Measurements from ENCODE around the gene C11orf68.

The C11orf68 gene

DNA sequence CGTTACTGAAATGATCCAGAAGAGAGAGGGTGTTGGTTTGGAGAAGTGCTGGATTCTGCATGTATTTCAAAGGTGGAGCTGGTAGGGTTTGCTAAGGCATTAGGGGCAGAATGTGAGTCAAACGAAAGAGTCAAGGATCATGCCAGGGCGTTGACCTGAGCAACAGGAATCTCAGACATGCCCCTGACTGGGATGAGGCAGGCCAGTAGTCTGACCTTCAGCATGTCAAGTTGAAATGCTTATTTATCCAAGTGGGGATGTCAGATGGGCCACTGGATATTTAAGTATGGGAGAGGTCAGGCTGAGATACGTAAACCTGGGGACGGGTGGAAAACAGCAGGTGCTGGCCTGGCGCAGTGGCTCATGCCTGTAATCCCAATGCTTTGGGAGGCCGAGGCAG, 23.7 kb upstream of the C11orf68 start:
- no peak for DNase-seq

DNA sequence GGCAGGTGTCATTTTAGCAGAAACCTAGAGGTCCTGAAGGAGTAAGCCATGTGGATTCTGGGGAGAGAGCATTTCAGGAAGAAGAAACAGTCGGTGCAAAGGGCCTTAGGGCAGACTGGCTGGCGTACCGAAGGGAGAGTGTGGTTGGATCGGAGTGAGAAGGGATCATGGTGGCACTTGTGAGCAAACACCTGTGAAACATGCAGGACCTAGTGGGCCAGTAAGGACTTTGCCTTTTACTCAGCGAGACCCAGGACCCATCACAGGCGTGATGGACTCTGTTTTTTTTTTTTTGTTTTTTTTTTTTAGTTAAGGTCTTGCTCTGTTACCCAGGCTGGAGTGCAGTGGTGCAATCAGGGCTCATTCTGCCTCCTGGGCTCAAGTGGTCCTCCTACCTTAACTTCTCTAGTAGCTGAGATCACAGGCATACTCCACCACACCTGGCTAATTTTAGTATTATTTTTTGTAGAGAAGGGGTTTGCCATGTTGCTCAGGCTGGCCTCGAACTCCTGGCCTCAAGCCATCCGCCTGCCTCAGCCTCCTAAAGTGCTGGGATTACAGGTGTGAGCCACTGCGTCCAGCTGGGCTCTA, 23.0 kb upstream of the C11orf68 start:
- no peak for DNase-seq

DNA sequence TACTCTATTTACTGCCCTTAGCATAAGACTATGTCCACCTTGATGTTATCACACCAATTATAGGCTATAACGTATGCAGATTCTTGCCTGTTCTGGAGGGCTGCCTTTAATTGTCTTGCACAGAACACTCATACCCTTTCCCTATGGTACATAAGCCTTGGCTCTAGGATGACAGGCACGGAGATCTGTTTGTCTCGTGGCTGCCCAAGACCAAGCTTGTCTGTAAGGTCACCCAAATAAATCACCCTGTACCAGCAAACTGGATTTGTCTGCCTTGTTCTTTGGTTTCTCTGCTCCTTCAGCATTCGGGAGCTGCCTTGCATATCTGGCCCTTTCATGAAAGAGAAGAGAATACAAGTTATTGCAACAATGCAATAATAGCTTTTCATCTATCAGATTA, 18.9 kb upstream of the C11orf68 start:
- DNase-seq = no peak

DNA sequence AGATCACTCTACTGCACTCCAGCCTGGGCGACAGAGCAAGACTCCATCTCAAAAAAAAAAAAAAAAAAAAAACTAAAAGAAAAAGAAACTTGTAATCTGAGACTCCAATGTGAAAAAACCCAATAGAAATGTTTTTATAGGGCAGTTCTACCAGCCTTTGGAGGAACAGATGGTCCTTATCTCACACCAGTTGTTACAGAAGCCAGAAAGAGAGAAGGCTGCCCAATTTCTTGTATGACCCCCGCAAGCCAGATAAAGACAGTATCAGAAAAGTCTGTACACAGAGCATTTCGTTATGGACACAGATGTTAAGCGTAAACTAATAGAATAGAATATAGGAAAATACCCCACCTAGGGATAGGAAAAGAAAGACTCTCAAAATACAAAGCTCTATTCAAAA, 15.2 kb upstream of the C11orf68 start:
- DNase-seq = no peak

DNA sequence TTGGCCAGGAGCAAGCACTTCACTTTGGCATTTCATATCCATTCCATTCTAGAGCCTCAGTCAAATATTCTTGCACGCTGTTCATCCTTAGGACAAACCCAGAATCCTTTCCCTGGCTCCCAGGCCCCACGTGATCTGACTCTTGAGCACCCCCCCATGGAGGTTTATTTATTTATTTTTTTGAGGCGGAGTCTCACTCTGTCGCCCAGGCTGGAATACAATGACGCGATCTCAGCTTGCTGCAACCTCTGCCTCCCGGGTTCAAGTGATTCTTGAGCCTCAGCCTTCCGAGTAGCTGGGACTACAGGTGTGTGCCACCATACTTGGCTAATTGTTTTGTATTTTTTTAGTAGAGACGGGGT, 13.7 kb upstream of the C11orf68 start:
- no peak for DNase-seq

DNA sequence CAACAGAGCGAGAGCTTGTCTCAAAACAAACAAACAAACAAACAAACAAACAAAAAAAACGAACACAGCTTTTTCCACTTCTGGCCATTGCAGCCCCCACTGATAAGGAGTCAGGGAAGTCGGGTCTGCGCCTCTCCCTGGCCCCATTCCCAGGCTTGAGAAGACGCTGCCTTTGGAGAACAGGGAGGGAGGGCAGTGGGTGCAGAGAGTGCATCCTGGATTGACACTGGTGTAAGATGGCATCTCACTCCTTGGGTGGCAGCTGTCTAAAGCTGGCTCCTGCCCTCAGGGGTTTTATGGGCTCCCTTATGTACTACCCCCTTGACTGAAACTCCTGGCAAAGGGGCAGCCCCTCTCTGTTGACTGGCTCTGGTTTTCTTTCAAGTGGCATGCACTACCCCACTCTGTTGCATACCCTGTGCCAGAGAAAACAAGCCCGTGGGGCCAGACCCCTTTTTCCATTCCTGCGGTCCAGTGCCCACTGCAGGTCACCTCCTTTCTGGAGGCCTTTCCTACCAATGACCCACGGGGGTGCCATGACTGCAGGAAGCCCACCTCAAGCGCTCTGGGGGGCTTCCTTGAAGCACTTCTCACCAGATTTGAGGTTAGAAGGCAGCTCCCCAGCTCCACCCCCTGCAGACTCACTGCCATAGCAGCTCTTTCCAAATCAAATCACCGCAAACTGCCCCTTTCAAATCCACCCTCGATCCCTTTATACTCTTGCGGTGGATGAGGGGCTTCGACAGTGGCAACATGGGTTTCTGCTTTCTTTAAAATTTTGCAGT, 13.1 kb upstream of the C11orf68 start:
- DNase-seq = no peak

DNA sequence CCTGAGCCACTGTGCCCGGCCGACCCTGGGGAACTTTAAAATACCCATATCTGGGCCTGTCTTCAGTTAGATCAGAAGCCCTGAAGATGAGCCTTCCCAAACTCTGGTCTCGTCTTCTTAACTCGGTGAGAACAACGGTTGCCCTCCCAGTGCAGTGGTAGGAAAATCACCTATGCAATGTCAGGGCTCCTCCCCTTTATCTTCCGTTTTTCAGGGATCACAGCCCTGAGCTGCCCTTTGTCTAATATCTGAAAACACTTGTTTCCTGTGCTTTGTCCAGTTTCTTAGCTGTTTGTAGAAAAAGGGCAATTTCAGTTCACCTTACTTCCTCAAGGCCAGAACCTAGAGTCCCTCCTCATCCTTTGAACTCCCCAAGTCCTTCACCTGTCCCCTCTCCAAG, 9.8 kb upstream of the C11orf68 start:
- DNase-seq = no peak

DNA sequence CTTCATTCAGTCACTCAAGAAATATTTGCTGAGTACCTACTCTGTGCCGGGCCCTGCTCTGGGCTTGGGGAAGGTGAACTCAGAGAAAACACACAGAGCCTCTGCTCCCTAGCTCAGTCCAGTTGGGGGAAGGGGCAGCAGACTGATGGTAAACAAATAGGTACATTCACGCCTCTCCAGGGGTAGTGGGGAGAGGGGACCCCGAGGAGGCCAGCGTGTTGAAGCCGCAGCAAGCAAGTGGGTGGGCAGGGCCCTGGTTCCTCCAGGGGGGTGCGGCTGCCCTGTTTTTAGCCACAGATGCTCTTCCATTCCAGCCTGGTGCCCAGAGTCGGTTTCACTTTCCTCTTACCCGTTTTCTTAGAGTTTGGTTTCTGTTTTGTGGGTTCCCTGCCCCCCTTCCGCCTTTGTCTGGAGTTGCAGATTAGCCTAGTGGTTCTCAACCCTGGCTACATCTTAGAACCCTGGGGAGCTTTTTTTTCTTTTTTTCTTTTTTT, 9.1 kb upstream of the C11orf68 start:
- peak; percentile 71 to 73 for DNase-seq

DNA sequence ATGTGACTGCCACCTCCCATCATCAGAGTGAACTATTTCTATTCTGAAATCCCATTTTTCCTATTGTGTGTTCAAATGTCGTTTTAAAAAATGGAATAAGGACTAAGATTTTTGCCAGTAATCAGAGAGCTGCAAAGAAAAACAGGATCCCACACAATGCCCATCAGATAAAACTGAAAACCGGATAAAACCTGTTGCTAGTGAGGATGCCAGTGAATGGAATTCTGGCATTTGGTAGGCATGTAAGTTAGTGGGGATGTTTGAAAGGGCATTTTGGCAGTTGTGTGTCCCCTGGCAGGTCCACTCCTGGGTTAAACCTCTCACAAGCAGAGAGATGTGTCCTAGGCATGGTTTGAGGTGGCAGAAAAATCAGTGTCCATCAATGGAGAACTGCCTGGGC, 6.5 kb upstream of the C11orf68 start:
- DNase-seq = no peak

DNA sequence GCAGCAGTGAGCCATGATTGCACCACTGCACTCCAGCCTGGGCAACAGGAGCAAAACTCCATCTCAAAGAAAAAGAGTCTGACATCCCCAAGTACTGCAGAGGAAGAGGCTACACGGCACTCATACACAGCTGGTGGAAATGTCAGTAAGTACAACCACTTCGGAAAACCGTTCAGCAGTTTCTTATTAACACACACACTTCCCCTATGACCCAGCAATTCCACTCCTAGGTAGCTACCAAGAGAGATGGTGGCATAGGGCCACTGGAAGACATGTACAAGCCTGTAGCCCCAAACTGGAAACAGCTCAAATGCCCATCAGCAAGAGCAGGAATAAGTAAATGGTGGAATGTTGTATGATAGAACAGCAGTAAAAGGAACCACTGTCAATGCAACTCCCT, 3.7 kb upstream of the C11orf68 start:
- DNase-seq = no peak

DNA sequence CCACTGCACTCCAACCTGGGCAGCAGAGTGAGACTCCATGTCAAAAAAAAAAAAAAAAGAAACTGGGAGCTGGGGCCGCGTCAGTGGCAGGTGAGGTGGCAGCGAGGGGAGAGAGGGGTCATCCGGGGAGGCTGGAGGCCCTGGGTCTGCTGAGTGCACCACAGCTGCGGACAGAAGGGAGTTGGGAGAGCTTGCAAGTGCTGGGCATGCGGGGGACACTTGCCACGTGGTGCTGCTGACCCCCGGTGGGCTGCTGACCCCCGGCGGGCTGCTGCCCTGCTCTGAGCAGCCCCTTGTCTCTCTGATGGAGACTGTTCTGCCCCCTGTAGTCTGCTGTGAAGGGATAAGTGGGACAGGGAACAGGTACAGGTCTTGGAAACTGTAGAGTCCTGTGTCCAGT, 3.0 kb upstream of the C11orf68 start:
- no peak for DNase-seq

DNA sequence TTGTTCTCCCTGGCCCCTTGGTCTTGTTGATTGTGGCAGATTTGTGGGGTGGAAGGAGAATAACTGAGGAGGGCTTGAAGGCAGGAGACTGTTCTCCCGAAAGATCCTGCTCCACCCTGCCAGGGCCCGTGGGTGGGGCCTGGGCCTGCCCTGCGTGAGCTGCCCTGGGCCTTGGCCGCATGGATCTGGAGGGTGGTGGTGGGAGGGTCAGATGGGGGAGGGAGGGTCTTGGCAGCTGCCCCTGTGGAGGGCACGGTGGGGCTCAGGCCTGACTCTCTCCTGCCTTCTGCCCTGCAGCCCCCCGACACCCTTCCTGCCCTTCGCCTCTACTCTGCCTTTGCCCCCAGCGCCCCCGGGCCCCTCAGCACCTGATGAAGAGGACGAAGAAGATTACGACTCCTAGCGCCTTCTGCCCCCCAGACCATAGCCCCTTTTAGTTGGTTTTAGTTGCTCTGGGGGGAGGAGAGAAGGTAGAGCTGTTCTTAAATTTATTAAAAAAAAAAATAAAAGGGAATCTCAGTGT, 2.2 kb upstream of the C11orf68 start:
- no peak for DNase-seq

DNA sequence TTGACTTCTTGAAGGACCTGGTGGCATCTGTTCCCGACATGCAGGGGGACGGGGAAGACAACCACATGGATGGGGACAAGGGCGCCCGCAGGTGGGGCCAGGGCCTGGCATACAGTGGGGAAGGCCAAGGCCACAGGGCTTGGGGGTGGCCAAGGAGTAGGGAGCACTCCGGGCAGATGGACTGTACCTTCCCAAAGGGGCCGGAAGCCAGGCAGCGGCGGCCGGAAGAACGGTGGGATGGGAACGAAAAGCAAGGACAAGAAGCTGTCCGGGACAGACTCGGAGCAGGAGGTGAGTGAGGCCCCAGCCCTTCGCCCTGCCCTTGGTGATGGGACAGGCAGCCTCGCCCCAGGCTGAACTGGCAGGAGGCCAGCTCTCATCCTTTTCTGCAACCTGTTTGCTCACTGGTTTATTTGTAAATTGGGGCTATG, 1.5 kb upstream of the C11orf68 start:
- DNase-seq = no peak

DNA sequence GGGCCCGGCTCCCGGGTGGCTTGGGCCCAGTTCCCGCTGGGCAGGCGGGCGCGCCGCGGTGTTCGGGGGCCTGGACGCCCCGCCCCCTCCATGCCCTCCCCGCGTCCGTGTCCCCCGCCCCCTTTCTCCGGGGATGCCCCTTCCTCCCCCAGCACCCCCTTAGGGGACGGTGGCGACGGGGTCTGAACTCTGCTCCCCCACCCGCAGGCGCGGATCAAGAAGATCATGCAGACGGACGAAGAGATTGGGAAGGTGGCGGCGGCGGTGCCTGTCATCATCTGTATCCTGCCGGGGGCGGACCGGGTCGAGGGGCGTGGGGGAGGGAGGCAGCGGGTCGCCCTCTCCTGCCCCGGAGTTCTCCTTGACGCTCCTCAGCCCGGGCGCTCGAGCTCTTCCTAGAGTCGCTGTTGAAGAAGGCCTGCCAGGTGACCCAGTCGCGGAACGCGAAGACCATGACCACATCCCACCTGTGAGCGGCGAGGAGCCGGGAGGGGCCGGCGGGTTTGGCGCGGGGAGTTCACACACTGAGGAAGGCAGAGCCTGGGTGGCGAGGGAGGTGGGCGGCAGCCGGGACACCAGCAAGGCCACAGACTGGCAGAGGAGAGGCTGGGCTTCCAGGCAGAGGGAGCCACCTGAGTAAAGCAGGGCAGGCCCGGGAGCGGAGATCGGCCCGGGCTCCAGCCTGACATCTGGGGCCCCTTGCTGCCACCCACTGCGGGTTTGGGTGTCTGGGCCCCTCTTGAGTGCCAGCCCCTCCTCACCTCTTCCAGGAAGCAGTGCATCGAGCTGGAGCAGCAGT, 910 bp upstream of the C11orf68 start:
- peak in 1 of 2 donors; percentile 67 for DNase-seq

DNA sequence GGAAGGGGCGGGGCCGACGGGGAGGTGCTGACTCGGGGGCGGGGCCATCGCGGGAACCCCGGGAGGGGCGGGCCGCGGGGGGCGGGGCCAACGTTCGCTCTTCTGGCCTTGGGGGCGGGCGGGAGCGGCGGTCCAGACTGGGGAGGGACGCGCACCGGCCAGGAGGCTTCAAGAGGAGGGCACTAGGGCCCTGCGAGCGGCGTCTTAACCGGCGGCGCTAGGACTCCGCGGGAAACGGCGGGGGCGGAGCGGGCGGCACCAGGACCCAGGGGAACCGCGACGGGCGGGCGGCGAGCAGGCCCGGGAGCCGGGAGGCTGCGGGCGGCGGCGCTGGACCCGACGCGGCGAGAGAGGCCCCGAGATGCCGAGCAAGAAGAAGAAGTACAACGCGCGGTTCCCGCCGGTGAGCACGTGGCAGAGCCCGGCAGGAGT, 295 bp upstream of the C11orf68 start, which contains the start of gene DRAP1:
Gene DRAP1, plus strand, starts transcription at position 286 of the 432 bp plus-strand sequence. Its CDS starts 76 bp downstream, at position 362.
- peak; percentile 98 to 99 for DNase-seq

DNA sequence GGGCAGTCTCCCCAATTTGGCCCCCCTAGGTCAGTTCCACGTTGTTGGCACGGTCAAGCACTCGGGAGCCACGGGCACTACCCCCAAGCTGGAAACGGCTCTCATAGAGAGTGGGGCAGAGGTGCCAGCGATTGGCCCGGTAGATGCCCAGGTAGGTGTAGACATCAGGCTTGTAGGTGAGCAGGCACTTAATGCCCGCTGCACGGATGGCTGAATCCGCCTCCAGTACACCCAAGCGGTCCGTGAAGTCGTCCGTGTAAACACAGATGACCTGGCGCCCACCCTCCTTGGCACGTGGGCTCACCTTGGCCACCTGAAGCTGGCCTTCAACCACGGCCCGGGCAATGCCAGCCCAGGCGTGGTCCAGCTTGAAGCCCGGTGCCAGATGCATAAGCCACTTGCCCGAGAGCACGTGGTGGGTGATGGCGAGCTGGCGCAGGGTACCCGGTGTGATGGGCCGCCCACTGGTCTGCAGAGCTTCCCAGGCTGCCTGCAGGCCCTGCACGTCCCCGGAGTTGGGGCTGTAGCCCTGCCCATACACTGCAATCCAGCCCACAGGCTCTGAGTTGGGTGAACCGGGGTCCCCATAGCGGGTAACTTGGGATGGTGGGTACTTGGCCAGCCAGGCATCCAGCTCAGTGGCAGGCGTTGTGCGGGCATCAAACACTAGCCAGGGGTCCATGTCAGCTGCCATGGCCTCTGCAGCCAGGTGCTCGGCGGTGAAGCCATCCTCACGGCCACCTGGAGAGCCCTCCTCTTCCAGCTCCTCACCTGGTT, 1.2 kb downstream of the C11orf68 start:
- DNase-seq = no peak

DNA sequence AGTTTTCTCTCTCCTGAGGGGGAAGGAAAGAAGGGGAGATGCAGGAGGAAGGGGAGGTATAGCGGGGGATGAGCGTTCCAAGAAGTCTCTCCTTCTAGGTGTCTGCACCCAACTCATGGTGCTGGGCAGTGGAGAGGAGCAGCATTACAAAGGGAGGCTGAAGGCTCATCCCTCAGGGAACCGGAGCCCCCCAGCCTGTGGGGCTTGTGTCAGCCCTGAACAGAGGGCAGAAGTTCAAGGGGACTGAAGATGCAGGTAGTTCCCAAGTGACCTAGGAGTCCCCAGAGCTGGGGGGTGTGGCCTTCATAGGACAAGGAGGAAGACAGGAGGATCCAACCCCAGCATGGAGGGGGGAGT, 1.8 kb downstream of the C11orf68 start:
- DNase-seq = no peak

DNA sequence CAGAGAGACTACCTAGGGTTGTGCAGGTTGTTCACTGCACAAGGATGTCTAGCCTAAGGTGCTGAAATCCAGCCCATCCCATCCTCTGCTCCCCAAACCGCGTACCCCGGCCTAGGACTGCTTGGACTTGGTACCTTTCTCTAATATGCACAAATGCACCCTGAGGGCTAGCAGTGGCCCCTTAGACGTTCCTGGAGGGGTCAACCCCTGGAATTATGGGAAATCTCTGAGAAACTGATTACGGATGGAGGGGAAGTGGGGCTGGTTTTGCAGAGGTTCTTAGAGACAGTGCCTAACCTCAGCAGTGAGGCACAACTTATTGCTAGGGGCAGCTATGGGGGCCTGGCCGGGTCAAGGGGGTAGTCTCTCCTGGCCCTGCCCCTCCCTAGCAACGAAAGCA, 2.5 kb downstream of the C11orf68 start:
- no peak for DNase-seq

DNA sequence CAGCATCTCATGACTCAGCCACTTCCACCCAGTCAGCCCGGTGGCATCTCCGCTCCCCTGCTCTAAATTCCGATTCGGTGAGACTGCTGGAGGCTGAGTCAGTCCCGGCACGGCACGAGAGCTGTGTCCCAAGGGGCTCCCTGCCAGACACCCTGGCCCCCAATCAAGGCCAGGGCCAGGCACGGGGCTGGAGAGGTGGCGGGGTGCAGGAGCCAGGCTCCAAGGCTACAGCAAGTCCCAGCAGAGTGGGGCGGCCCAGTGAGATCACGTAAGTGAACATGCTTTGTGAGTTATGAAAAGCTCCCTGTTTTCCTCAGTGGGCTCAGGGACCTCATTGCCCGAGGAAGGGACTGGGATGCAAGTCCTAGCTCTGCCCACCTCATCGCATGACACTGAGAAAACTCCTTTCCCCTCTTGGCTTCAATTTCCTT, 3.0 kb downstream of the C11orf68 start:
- no peak for DNase-seq

DNA sequence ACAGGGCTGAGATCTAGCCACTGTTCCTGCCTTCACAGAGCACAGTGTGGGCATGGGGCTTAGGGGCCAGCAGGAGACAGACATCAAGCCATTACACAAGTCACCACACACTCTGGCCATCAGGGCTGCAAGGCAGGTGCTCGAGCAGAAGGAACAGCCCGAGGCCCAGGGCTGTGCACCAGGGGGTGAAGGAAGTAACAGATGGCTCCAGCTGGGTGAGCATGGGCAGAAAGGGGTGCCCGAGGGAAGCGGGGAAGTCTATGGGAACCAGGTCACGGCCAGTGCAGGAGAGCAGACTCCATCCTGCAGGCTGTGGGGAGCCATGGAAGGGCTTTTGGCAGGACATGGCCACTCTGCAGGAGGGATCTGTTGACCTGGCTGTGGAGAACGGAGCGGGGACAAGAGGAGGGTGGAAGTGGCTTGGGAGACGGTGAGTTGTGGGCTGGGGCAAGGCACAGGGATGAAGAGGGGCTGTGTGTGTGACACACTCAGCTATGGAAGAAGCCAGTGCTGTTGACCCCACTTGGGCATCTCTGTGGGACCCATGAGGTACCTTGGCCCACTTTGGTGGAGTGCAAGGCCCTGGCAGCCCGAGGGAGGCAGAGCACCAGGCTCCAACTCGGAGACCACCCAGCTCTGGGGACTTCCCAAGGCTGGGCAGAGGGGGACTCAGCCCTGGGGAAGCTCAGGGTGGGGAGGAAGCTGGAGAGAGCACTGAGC, 3.6 kb downstream of the C11orf68 start:
- no peak for DNase-seq

DNA sequence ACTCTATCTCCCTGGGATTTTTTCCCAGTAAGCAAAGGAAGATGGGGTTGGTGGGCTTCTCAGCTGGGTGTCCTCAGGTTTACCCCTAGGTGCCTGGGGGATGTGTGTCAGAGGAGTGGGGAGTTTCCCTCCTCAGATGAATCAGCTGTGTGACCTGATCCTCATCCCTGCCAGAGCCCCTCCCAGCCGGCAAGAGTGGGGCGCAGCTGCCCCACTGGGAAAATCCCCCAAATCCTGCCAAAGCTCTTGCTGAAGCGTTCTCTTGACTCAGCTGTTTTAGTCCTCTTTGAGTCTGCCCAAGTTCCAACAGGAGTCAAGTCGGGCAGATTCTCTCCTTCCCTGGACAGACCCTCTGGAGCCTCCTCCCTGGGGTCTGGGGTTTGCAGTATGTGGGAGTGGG, 6.0 kb downstream of the C11orf68 start:
- DNase-seq = no peak

All from stimulated activated CD4-positive, alpha-beta T cell treated with anti-CD3 and anti-CD28 coated beads, Interleukin-2, amount 100 ng/mL, for 24 hours (primary cell).